ENCODE measurements around the gene TAMM41. TPM values are rescaled to one million over a fixed set of nuclear protein-coding genes. Genes with fewer than 3 reads are reported as not detected.
"Not testable (repeated sequence)": the region's sequence is repeated elsewhere in the genome, so short reads cannot be mapped to it uniquely, and the experiment has no call there.

The TAMM41 gene
- total RNA-seq, 4 donors from 2014 or later = 10.0 to 15.9 (median 11.4) TPM

GRCh38 chr3:11776346-11776745, 70.3 kb downstream of the TAMM41 start:
- no peak for DNase-seq
- WGBS, 2 donors = 86 to 88% methylated on average over 8 of the region's 8 CpGs
- intact Hi-C loops (cut with DNase I) = no loop called here
- H3K4me1 ChIP-seq = no peaks in the 10 kb centered on the region
- H3K27ac ChIP-seq = no peak overlapping the region
- no peaks in the 10 kb centered on the region for H3K36me3 ChIP-seq
- H3K4me3 ChIP-seq (replicated peaks in 1 of 3) = no peak overlapping the region
- H3K27me3 ChIP-seq = no peaks in the 10 kb centered on the region
- no peak for TF ChIP-seq POLR2A (IDR thresholded peaks at IDR 0.05)
- TF ChIP-seq, protein P1, sequence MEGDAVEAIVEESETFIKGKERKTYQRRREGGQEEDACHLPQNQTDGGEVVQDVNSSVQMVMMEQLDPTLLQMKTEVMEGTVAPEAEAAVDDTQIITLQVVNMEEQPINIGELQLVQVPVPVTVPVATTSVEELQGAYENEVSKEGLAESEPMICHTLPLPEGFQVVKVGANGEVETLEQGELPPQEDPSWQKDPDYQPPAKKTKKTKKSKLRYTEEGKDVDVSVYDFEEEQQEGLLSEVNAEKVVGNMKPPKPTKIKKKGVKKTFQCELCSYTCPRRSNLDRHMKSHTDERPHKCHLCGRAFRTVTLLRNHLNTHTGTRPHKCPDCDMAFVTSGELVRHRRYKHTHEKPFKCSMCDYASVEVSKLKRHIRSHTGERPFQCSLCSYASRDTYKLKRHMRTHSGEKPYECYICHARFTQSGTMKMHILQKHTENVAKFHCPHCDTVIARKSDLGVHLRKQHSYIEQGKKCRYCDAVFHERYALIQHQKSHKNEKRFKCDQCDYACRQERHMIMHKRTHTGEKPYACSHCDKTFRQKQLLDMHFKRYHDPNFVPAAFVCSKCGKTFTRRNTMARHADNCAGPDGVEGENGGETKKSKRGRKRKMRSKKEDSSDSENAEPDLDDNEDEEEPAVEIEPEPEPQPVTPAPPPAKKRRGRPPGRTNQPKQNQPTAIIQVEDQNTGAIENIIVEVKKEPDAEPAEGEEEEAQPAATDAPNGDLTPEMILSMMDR (IDR thresholded peaks at IDR 0.05) = no peak
- H3K9me3 ChIP-seq = no peaks in the 10 kb centered on the region

DNA sequence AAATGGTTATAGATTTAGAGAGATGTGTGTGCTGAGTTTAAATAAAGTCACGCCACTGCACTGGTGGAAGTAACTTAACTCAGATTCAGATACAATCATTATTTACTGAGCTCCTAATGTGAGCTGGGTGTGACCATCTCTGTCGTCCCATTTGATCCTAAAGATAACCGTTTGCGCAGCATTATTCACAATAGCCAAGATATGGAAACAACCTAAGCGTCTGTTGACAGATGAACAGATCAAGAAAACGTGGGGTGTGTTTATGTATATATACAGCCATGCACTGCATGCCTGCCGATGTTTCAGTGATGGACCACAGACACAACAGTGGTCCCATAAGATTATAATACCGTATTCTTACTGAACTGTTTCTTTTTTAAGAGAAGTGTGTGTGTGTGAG, 71.2 kb downstream of the TAMM41 start:
- no peaks in the 10 kb centered on the region for H3K9me3 ChIP-seq
- TF ChIP-seq, protein P1 (IDR thresholded peaks at IDR 0.05) = no peak
- no peak for TF ChIP-seq POLR2A (IDR thresholded peaks at IDR 0.05)
- no peaks in the 10 kb centered on the region for H3K36me3 ChIP-seq
- H3K27me3 ChIP-seq = no peaks in the 10 kb centered on the region
- no peak for DNase-seq
- peaks cover 3 to 8% of the 10 kb centered on the region in 2 donors for H3K4me1 ChIP-seq
- intact Hi-C loops (cut with DNase I) = no loop called here
- WGBS, 2 donors = 93 to 96% methylated on average over 8 of the region's 8 CpGs
- no peak overlapping the region for H3K4me3 ChIP-seq (replicated peaks in 1 of 3)
- H3K27ac ChIP-seq = no peak overlapping the region

GRCh38 chr3:11774296-11774877, 72.3 kb downstream of the TAMM41 start:
- intact Hi-C loops (cut with DNase I) = no loop called here
- H3K4me3 ChIP-seq (replicated peaks in 1 of 3) = no peak overlapping the region
- peaks cover 3 to 13% of the 10 kb centered on the region in 2 donors for H3K4me1 ChIP-seq
- H3K27me3 ChIP-seq = no peaks in the 10 kb centered on the region
- H3K9me3 ChIP-seq = no peaks in the 10 kb centered on the region
- DNase-seq = peak; percentile 23 to 35
- TF ChIP-seq, protein P1 (IDR thresholded peaks at IDR 0.05) = peak in 1 of 6 experiments; percentile 43
- no peak for TF ChIP-seq POLR2A (IDR thresholded peaks at IDR 0.05)
- 35 to 49% methylated on average over 2 of the region's 2 CpGs for WGBS, 2 donors
- H3K36me3 ChIP-seq = no peaks in the 10 kb centered on the region
- H3K27ac ChIP-seq = no peak overlapping the region

GRCh38 chr3:11771931-11772330, 74.8 kb downstream of the TAMM41 start:
- H3K4me1 ChIP-seq = peaks cover 3 to 13% of the 10 kb centered on the region in 2 donors
- H3K9me3 ChIP-seq; H3K36me3 ChIP-seq; H3K27me3 ChIP-seq; H3K27ac ChIP-seq; DNase-seq; H3K4me3 ChIP-seq (replicated peaks in 1 of 3); intact Hi-C loops (cut with DNase I): not testable (repeated sequence)
- 90 to 91% methylated on average over 7 of the region's 7 CpGs for WGBS, 2 donors

DNA sequence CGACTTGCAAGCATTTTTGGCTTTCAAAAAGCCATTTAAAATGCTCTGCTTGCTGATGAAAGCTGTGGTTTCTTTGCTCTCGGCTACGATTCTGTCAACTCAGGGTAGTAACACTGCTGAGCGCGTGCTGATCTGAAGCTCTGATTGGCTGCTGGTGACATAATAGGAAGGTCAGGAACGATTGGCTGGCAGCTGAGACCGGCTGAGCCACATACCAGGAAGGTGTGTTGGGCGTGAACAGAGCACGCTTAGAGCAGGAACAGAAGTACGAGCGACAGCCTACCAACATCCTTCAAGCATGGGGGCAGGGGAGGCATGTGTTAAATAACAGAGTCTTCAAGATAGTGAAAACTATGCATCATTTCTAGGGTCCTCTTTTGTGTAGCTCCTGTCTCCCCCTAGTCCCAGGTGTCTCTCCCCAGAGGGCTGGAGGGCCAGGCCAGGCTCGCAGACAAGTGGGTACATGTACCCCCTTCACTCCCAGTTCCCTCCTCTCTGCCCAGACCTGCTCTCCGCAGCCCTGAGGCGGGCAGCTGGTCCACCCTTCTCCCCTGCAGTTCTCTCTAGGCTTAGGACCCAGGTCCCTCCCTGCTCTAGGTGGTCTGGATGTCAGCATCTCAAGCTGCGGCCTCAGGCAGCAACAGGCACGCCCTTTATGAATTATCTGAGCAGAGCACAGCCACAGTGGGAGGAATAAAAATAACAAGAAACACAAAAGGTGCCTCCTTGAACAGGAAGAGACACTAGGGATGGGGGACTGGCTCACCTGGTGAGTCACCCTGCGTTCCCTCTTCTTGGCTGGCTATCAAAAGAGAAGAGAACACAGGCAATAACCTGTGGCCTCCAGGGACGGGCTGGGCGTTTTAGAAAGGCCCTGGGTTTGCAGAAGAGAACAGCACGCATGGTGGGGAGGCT, 76.0 kb downstream of the TAMM41 start:
- H3K36me3 ChIP-seq = no peaks in the 10 kb centered on the region
- 19 to 30% methylated on average over 20 of the region's 20 CpGs for WGBS, 2 donors
- H3K4me3 ChIP-seq (replicated peaks in 1 of 3) = peak overlapping the region in 1 of 3 donors; percentile 7
- peak overlapping the region in 1 of 3 donors; percentile 38 for H3K27ac ChIP-seq
- H3K9me3 ChIP-seq = no peaks in the 10 kb centered on the region
- H3K27me3 ChIP-seq = no peaks in the 10 kb centered on the region
- H3K4me1 ChIP-seq = peaks cover 3 to 13% of the 10 kb centered on the region in 2 donors
- TF ChIP-seq, protein P1 (IDR thresholded peaks at IDR 0.05) = no peak
- peak in 1 of 2 donors; percentile 61 for TF ChIP-seq POLR2A (IDR thresholded peaks at IDR 0.05)
- intact Hi-C loops (cut with DNase I) = no loop called here
- peak; percentile 90 to 92 for DNase-seq
